ENCODE data around the gene ALDH3B1. TPM values are rescaled to one million over a fixed set of nuclear protein-coding genes. Genes with fewer than 3 reads are reported as not detected.

The ALDH3B1 gene
- total RNA-seq, 1 experiment from 2014 or later, result 18.3 TPM

GRCh38 chr11:68014157-68014946, 4.2 kb downstream of the ALDH3B1 start:
- in situ Hi-C loops (cut with HindIII; ENCODE audit: low pct_unique_long_range_greater_than_20kb, low sequenced_read_pairs), result no loop called here
- no peaks in the 10 kb centered on the region for H3K9me3 ChIP-seq (ENCODE audit: control insufficient read depth, insufficient read depth, low read depth, low read length)
- no peaks in the 10 kb centered on the region for H3K27me3 ChIP-seq (ENCODE audit: control insufficient read depth, insufficient read depth, low read length)
- BruUV-seq (replicated peaks), result no TSS peak
- peak overlapping the region in 1 of 2 experiments; percentile 22; a peak in 1 of 4 replicates for H3K4me3 ChIP-seq (ENCODE audit: low read depth in 2 of 2, low read length in 2 of 2)
- DNase-seq (ENCODE audit: low read depth, low spot score) (peak; percentile 69), ATAC-seq (peak; percentile 62)
- H3K27ac ChIP-seq (ENCODE audit: low read length), result peak overlapping the region; percentile 92
- peaks cover 80% of the 10 kb centered on the region for H3K4me1 ChIP-seq (ENCODE audit: control insufficient read depth, insufficient read depth, low read length)
- no peaks in the 10 kb centered on the region for H3K36me3 ChIP-seq (ENCODE audit: control insufficient read depth, insufficient read depth, low read length)
- TF ChIP-seq SIN3A (IDR thresholded peaks at IDR 0.05; ENCODE audit: borderline replicate concordance, insufficient read depth, low read depth, low read length) (no peak), CTCF (IDR thresholded peaks at IDR 0.05) (no peak), REST (IDR thresholded peaks at IDR 0.05; ENCODE audit: insufficient read depth in 1 of 2, low read depth in 2 of 2, low read length in 1 of 2) (no peak), POLR2AphosphoS5 (IDR thresholded peaks at IDR 0.05; ENCODE audit: low read depth, low read length) (peak; percentile 2; the same call in 1 of the 2 replicates)
- POLR2A ChIA-PET, result interaction anchor here (0.6 kb wide), 1 partner anchor 759 kb away, joined by 3 read pairs; no protein-coding TSS in a partner anchor
- CTCF ChIA-PET, result no interaction called here
- intact Hi-C loops (cut with micrococcal nuclease; ENCODE audit: unreplicated experiment), result no loop called here

GRCh38 chr11:68014947-68015447, 4.9 kb downstream of the ALDH3B1 start:
- DNase-seq (ENCODE audit: low read depth, low spot score) (no peak), ATAC-seq (no peak)
- POLR2A ChIA-PET, result interaction anchor here (0.6 kb wide), 1 partner anchor 758 kb away, joined by 3 read pairs; no protein-coding TSS in a partner anchor
- H3K4me1 ChIP-seq (ENCODE audit: control insufficient read depth, insufficient read depth, low read length), result peaks cover 76% of the 10 kb centered on the region
- peak overlapping the region; percentile 92 for H3K27ac ChIP-seq (ENCODE audit: low read length)
- no peaks in the 10 kb centered on the region for H3K27me3 ChIP-seq (ENCODE audit: control insufficient read depth, insufficient read depth, low read length)
- intact Hi-C loops (cut with micrococcal nuclease; ENCODE audit: unreplicated experiment), result no loop called here
- H3K4me3 ChIP-seq (ENCODE audit: low read depth in 2 of 2, low read length in 2 of 2), result no peak overlapping the region
- TF ChIP-seq POLR2AphosphoS5 (IDR thresholded peaks at IDR 0.05; ENCODE audit: low read depth, low read length) (0 out of 2 replicates have a peak, but pooled peaks have one; percentile 9), SIN3A (IDR thresholded peaks at IDR 0.05; ENCODE audit: borderline replicate concordance, insufficient read depth, low read depth, low read length) (no peak)
- no peaks in the 10 kb centered on the region for H3K36me3 ChIP-seq (ENCODE audit: control insufficient read depth, insufficient read depth, low read length)
- BruUV-seq (replicated peaks), result no TSS peak
- CTCF ChIA-PET, result no interaction called here
- H3K9me3 ChIP-seq (ENCODE audit: control insufficient read depth, insufficient read depth, low read depth, low read length), result no peaks in the 10 kb centered on the region
- in situ Hi-C loops (cut with HindIII; ENCODE audit: low pct_unique_long_range_greater_than_20kb, low sequenced_read_pairs), result no loop called here

- ATAC-seq (no peak), DNase-seq (ENCODE audit: low read depth, low spot score) (no peak)
- Histone ChIP-seq H3K27ac (ENCODE audit: low read length) (no peak overlapping the region), H3K4me1 (ENCODE audit: control insufficient read depth, insufficient read depth, low read length) (peaks cover 76% of the 10 kb centered on the region), H3K27me3 (ENCODE audit: control insufficient read depth, insufficient read depth, low read length) (no peaks in the 10 kb centered on the region), H3K4me3 (ENCODE audit: low read depth in 2 of 2, low read length in 2 of 2) (no peak overlapping the region), H3K36me3 (ENCODE audit: control insufficient read depth, insufficient read depth, low read length) (no peaks in the 10 kb centered on the region), H3K9me3 (ENCODE audit: control insufficient read depth, insufficient read depth, low read depth, low read length) (no peaks in the 10 kb centered on the region)
- POLR2A ChIA-PET, result no interaction called here
- CTCF ChIA-PET, result no interaction called here
- no TSS peak for BruUV-seq (replicated peaks)
- in situ Hi-C loops (cut with HindIII; ENCODE audit: low pct_unique_long_range_greater_than_20kb, low sequenced_read_pairs) (no loop called here), intact Hi-C loops (cut with micrococcal nuclease; ENCODE audit: unreplicated experiment) (no loop called here)
- TF ChIP-seq POLR2AphosphoS5 (IDR thresholded peaks at IDR 0.05; ENCODE audit: low read depth, low read length) (no peak), TCF7L2 (IDR thresholded peaks at IDR 0.05; ENCODE audit: low read depth, low read length) (no peak), REST (IDR thresholded peaks at IDR 0.05; ENCODE audit: insufficient read depth in 1 of 2, low read depth in 2 of 2, low read length in 1 of 2) (no peak), SIN3A (IDR thresholded peaks at IDR 0.05; ENCODE audit: borderline replicate concordance, insufficient read depth, low read depth, low read length) (no peak), CTCF (IDR thresholded peaks at IDR 0.05) (no peak)
These were observed 5.3 kb downstream of the ALDH3B1 start for GRCh38 chr11:68015467-68015866.

Measured in Panc1 (cell line).